ENCODE data around the gene LRMDA.

LRMDA gene

DNA sequence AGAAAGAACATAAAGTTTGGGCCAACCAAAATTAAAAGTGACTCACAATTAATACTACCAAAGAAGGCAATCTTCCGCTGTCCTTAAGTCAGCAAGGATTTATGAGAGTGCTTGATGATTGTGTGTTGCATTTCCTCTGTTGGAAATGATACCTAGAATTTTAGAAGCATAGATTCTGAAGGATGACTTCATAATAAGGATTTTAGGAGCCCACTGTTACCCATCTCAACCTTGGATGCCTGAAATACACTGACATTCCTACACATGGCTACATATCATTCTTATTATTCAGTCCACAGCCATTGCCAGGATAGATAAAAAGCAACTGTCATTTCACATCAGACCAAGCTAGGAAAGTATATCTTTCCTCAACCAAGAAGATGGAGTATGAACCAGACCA, 823.8 kb downstream of the LRMDA start:
- TF ChIP-seq, protein P1, sequence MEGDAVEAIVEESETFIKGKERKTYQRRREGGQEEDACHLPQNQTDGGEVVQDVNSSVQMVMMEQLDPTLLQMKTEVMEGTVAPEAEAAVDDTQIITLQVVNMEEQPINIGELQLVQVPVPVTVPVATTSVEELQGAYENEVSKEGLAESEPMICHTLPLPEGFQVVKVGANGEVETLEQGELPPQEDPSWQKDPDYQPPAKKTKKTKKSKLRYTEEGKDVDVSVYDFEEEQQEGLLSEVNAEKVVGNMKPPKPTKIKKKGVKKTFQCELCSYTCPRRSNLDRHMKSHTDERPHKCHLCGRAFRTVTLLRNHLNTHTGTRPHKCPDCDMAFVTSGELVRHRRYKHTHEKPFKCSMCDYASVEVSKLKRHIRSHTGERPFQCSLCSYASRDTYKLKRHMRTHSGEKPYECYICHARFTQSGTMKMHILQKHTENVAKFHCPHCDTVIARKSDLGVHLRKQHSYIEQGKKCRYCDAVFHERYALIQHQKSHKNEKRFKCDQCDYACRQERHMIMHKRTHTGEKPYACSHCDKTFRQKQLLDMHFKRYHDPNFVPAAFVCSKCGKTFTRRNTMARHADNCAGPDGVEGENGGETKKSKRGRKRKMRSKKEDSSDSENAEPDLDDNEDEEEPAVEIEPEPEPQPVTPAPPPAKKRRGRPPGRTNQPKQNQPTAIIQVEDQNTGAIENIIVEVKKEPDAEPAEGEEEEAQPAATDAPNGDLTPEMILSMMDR (IDR thresholded peaks at IDR 0.05): no peak

DNA sequence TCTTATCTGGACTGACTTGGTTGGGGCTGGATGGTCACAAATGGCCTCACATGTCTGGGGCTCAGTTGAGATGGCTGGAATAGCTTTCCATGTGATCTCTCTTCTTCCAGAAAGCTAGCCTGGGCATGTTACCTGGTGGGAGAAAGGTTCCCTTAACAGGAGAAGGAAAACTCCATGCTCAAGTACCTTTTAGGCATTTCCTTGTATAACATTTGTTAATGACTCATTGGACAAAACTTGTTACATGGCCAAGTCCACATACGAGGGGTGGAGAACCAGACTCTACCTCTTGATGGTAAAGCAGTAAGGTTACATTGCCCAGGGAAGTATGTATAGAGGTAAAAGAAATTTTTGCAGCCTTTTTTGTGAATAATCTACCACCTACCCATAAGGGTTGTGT, 826.4 kb downstream of the LRMDA start:
- TF ChIP-seq, protein P1 (IDR thresholded peaks at IDR 0.05): no peak

DNA sequence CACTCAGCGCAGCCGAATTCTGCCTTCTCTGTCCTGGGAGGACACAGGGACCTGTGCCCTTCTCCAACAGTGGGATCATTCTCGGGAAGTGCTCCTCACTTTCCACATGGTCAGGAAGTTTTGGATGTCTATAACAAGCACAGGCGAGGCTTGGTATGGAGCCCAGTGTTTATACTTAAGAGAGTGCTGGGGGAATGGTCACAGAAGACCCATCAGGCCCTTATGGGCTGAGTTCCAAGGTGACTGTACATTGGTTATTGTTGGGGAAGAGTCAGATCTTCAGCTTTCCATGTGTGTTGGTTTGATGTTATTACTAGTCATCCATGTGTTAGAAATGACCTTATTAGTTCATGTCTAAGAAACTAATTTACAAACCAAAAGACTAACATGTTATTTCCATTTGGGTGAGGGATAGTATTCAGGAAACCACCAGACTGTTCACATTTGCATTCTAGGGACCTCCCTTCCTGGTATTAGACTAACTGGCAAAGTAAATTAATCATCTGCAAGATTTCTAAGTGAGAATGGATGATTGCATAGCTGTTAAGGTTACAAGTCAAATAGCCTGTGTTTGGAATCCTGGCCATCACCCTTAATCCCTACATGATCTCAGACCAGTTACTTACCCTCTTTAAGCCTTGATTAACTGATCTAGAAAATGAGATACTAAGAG, 834.2 kb downstream of the LRMDA start:
- TF ChIP-seq, protein P1 (IDR thresholded peaks at IDR 0.05): no peak

DNA sequence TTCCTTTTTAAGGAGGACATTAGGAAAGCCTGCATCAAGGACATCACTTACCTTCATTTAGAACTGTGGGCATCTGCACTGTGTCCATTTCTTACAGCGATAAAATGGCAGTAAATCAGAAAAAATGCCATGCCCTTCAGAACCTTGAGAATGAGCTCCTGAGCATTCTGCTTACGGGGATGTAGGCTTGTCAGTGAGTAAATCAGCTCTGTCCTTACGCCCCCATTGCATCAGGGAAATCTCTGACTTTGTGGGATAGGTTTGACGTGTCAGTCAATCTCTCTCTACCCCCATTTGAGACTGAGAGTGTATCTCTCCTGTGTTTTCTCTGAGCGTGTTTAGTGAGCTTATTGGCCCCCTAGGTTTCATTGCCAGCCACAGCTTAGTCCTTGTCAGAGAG, 837.1 kb downstream of the LRMDA start:
- TF ChIP-seq, protein P1 (IDR thresholded peaks at IDR 0.05): no peak

DNA sequence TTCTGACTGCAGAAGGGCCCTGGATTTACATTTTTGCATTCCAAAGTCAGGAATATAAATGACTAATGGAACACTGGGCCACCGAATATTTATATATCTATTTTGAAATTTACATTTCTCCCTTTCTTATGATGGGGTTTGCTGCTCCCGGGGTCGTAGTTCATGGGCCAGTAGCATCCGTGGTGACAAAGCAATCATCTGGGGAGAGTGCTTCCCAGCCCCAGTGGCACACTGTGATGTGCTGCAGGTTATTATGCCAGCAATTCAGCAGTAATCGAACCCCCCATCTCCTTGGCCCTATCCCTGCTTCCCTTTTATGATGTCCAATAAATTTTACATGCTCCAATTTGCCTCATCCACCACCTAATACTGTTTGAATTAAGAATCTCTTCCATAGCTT, 837.5 kb downstream of the LRMDA start:
- TF ChIP-seq, protein P1 (IDR thresholded peaks at IDR 0.05): no peak

DNA sequence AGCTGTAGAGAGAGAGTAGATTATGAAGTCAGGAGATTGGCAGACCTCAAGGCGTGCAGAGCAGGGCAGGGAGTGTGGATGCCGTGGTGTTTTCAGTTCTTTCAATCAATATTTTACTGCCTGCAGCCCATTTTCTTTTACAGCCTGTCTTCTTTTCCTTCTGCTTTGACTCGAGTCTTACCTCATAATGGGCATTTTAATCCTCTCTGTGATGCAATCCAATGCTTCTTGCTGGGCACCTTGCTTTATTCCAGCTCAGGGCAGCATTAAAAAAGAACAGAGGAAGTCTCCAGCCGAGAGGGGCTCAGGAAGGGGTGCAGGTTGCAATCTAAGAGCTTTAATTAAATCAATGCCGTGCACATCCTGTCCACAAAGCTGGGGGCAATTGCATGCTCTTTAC, 839.0 kb downstream of the LRMDA start:
- TF ChIP-seq, protein P1 (IDR thresholded peaks at IDR 0.05): no peak

DNA sequence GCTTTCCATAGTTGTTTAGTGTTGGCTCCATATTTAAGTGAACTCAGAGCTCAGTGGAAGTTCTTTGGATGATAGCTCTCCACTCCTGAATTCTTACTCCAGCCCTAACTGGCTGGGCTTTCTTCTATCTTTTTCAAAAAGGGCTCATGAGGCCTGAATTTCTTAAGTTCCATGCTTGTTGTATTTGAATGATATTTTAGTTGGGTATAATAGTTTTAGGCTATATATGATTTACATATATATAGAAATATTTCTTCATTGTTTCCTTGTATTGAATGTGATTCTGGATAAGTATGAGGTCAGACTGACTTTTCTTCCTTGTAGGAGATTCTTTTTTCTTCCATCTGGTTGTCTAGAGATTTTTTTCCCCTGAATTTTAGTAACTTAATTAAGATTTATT, 843.5 kb downstream of the LRMDA start:
- TF ChIP-seq, protein P1 (IDR thresholded peaks at IDR 0.05): no peak
